ENCODE data around the gene SPIRE2.
"Not testable (repeated sequence)": the region's sequence is repeated elsewhere in the genome, so short reads cannot be mapped to it uniquely, and the experiment has no call there.

The SPIRE2 gene

GRCh38 chr16:89823824-89824148 is 4.5 kb upstream of the SPIRE2 start:
- not testable (repeated sequence) for H3K36me3 Mint-ChIP-seq (ENCODE audit: low read depth); H3K27me3 Mint-ChIP-seq; H3K27ac Mint-ChIP-seq; H3K9me3 Mint-ChIP-seq; H3K4me1 Mint-ChIP-seq (ENCODE audit: low read depth); H3K4me3 Mint-ChIP-seq

GRCh38 chr16:89826531-89827382 is 1.5 kb upstream of the SPIRE2 start:
- Mint-ChIP-seq H3K4me3 (no peak overlapping the region), H3K4me1 (ENCODE audit: low read depth) (peaks cover 3% of the 10 kb centered on the region), H3K27ac (no peak overlapping the region), H3K9me3 (no peaks in the 10 kb centered on the region), H3K36me3 (ENCODE audit: low read depth) (no peaks in the 10 kb centered on the region), H3K27me3 (peaks cover 24% of the 10 kb centered on the region)

GRCh38 chr16:89827383-89828198 is 684 bp upstream of the SPIRE2 start:
- H3K9me3 Mint-ChIP-seq, result no peaks in the 10 kb centered on the region
- H3K4me1 Mint-ChIP-seq (ENCODE audit: low read depth), result peaks cover 3% of the 10 kb centered on the region
- peaks cover 32% of the 10 kb centered on the region for H3K27me3 Mint-ChIP-seq
- peak overlapping the region; percentile 57 for H3K4me3 Mint-ChIP-seq
- no peak overlapping the region for H3K27ac Mint-ChIP-seq
- H3K36me3 Mint-ChIP-seq (ENCODE audit: low read depth), result no peaks in the 10 kb centered on the region

GRCh38 chr16:89828870-89829629 is 775 bp downstream of the SPIRE2 start:
- Mint-ChIP-seq H3K9me3 (no peaks in the 10 kb centered on the region), H3K27me3 (peaks cover 32% of the 10 kb centered on the region), H3K4me3 (peak overlapping the region; percentile 50)

GRCh38 chr16:89829630-89830437 is 1.6 kb downstream of the SPIRE2 start:
- Mint-ChIP-seq H3K9me3 (no peaks in the 10 kb centered on the region), H3K27me3 (peaks cover 32% of the 10 kb centered on the region), H3K4me1 (ENCODE audit: low read depth) (peaks cover 3% of the 10 kb centered on the region), H3K4me3 (no peak overlapping the region), H3K36me3 (ENCODE audit: low read depth) (no peaks in the 10 kb centered on the region), H3K27ac (no peak overlapping the region)

More at GRCh38 chr16:89828870-89829629, 775 bp downstream of the SPIRE2 start:
- no peak overlapping the region for H3K27ac Mint-ChIP-seq
- H3K36me3 Mint-ChIP-seq (ENCODE audit: low read depth), result no peaks in the 10 kb centered on the region
- H3K4me1 Mint-ChIP-seq (ENCODE audit: low read depth), result peaks cover 3% of the 10 kb centered on the region

- H3K27ac Mint-ChIP-seq, result no peak overlapping the region
- H3K36me3 Mint-ChIP-seq (ENCODE audit: low read depth), result no peaks in the 10 kb centered on the region
- no peaks in the 10 kb centered on the region for H3K9me3 Mint-ChIP-seq
- H3K27me3 Mint-ChIP-seq, result peaks cover 32% of the 10 kb centered on the region
- no peak overlapping the region for H3K4me3 Mint-ChIP-seq
- H3K4me1 Mint-ChIP-seq (ENCODE audit: low read depth), result peaks cover 3% of the 10 kb centered on the region
Measured at GRCh38 chr16:89831810-89832328, 3.6 kb downstream of the SPIRE2 start.

GRCh38 chr16:89833664-89834363 is 5.5 kb downstream of the SPIRE2 start:
- not testable (repeated sequence) for H3K9me3 Mint-ChIP-seq; H3K4me3 Mint-ChIP-seq; H3K27ac Mint-ChIP-seq; H3K36me3 Mint-ChIP-seq (ENCODE audit: low read depth)
- H3K27me3 Mint-ChIP-seq, result peaks cover 26% of the 10 kb centered on the region
- H3K4me1 Mint-ChIP-seq (ENCODE audit: low read depth), result peaks cover 18% of the 10 kb centered on the region

- H3K9me3 Mint-ChIP-seq; H3K27ac Mint-ChIP-seq; H3K4me3 Mint-ChIP-seq; H3K36me3 Mint-ChIP-seq (ENCODE audit: low read depth): not testable (repeated sequence)
- Mint-ChIP-seq H3K4me1 (ENCODE audit: low read depth) (peaks cover 18% of the 10 kb centered on the region), H3K27me3 (peaks cover 17% of the 10 kb centered on the region)
Measured at GRCh38 chr16:89834813-89835363, 6.6 kb downstream of the SPIRE2 start.

- not testable (repeated sequence) for H3K36me3 Mint-ChIP-seq (ENCODE audit: low read depth); H3K9me3 Mint-ChIP-seq; H3K4me3 Mint-ChIP-seq; H3K27ac Mint-ChIP-seq; H3K27me3 Mint-ChIP-seq
- peaks cover 25% of the 10 kb centered on the region for H3K4me1 Mint-ChIP-seq (ENCODE audit: low read depth)
Measured at GRCh38 chr16:89836484-89836883, 8.2 kb downstream of the SPIRE2 start.

GRCh38 chr16:89837014-89837546 is 8.8 kb downstream of the SPIRE2 start:
- Mint-ChIP-seq H3K9me3 (no peaks in the 10 kb centered on the region), H3K4me1 (ENCODE audit: low read depth) (peaks cover 25% of the 10 kb centered on the region), H3K27ac (no peak overlapping the region), H3K27me3 (peaks cover 4% of the 10 kb centered on the region), H3K4me3 (no peak overlapping the region), H3K36me3 (ENCODE audit: low read depth) (no peaks in the 10 kb centered on the region)

GRCh38 chr16:89841275-89841674 is 13.0 kb downstream of the SPIRE2 start:
- peaks cover 34% of the 10 kb centered on the region for H3K4me1 Mint-ChIP-seq (ENCODE audit: low read depth)
- H3K27me3 Mint-ChIP-seq, result no peaks in the 10 kb centered on the region
- peak overlapping the region; percentile 61 for H3K27ac Mint-ChIP-seq
- no peaks in the 10 kb centered on the region for H3K36me3 Mint-ChIP-seq (ENCODE audit: low read depth)
- peak overlapping the region; percentile 37 for H3K4me3 Mint-ChIP-seq
- H3K9me3 Mint-ChIP-seq, result no peaks in the 10 kb centered on the region

- Mint-ChIP-seq H3K36me3 (ENCODE audit: low read depth) (no peaks in the 10 kb centered on the region), H3K4me3 (no peak overlapping the region), H3K4me1 (ENCODE audit: low read depth) (peaks cover 31% of the 10 kb centered on the region)
Measured at GRCh38 chr16:89842471-89843408, 14.5 kb downstream of the SPIRE2 start.

More at GRCh38 chr16:89842471-89843408, 14.5 kb downstream of the SPIRE2 start:
- Mint-ChIP-seq H3K27me3 (no peaks in the 10 kb centered on the region), H3K27ac (no peak overlapping the region), H3K9me3 (no peaks in the 10 kb centered on the region)
